Left ventricle myocardium inferior (tissue), 1 donor: ENCODE results near the gene SLC25A41. TPM values are rescaled to one million over a fixed set of nuclear protein-coding genes. Genes with fewer than 3 reads are reported as not detected.

Experiments
- DNase-seq: peaks from one replicate; pipeline ENCODE4 v3.0.0-alpha.2; 2020
- H3K27ac ChIP-seq: fragments of 200-600 bp; replicated peaks from 2 replicates; pipeline ENCODE4 v1.8.0; 2021
- H3K27me3 ChIP-seq: fragments of 200-600 bp; 2 replicates; pipeline ENCODE4 v1.8.0; 2021; ENCODE audit warnings: low read depth
- H3K36me3 ChIP-seq: fragments of 200-600 bp; 2 replicates; pipeline ENCODE4 v1.8.0; 2021
- H3K4me1 ChIP-seq: fragments of 200-600 bp; 2 replicates; pipeline ENCODE4 v1.8.0; 2021
- H3K4me3 ChIP-seq: fragments of 200-600 bp; 2 replicates; pipeline ENCODE4 v1.8.0; 2021; ENCODE audit warnings: mild to moderate bottlenecking, moderate library complexity
- H3K9me3 ChIP-seq: fragments of 200-600 bp; replicated peaks from 2 replicates; pipeline ENCODE4 v1.8.0; 2021
- CTCF ChIP-seq: fragments of 200-600 bp; IDR thresholded peaks from 2 replicates; pipeline ENCODE4 v1.8.0; 2021; ENCODE audit warnings: antibody characterized with exemption, mild to moderate bottlenecking, borderline replicate concordance
- intact Hi-C: fragments of 100-400 bp; cut with micrococcal nuclease; formaldehyde crosslinking; loops from one replicate; pipeline ENCODE4 v1.11.0; 2022
- long read RNA-seq: library from polyadenylated mRNA; unstranded; transcript quantifications from one replicate; pipeline ENCODE4 v2.0.0, GENCODE V29; 2021
- total RNA-seq: library from RNA; stranded (reverse); fragmentation: NEBNext Ultra II Directional; extraction: Animal tissue kit (Norgen Biotek cat#: 25700); gene quantifications from one replicate; pipeline ENCODE4 v1.2.1, GENCODE V29; 2021
- donor health status: DM: no; HTN: yes; CAD: no; lungs with severe emphysema.

Gene SLC25A41
- total RNA-seq = 0.16 TPM
- long read RNA-seq = 0 reads

- Histone ChIP-seq H3K4me1 (no peaks in the 10 kb centered on the region), H3K27me3 (no peaks in the 10 kb centered on the region), H3K27ac (no peak within 1 kb of the TSS), H3K36me3 (no peaks in the 10 kb centered on the region), H3K9me3 (no peaks in the 10 kb centered on the region), H3K4me3 (no peak within 1 kb of the TSS)
- intact Hi-C loops = no loop called here
- TF ChIP-seq CTCF = no peak
- no peak for DNase-seq
Measured at GRCh38 chr19:6433663-6434062, at the start of gene SLC25A41. Gene SLC25A41, minus strand, starts transcription at chr19:6433763. Its CDS starts 70 bp downstream, at chr19:6433693.

GRCh38 chr19:6483235-6483634, 49.7 kb upstream of the SLC25A41 start:
- peaks cover 54% of the 10 kb centered on the region for H3K27me3 ChIP-seq
- no peaks in the 10 kb centered on the region for H3K4me1 ChIP-seq
- no peaks in the 10 kb centered on the region for H3K36me3 ChIP-seq
- no peaks in the 10 kb centered on the region for H3K9me3 ChIP-seq
- DNase-seq = no peak
- no peak overlapping the region for H3K27ac ChIP-seq
- intact Hi-C loops = no loop called here
- H3K4me3 ChIP-seq = no peak overlapping the region
- no peak for TF ChIP-seq CTCF

- intact Hi-C loops = no loop called here
- no peaks in the 10 kb centered on the region for H3K9me3 ChIP-seq
- H3K4me3 ChIP-seq = no peak overlapping the region
- no peak for TF ChIP-seq CTCF
- H3K4me1 ChIP-seq = no peaks in the 10 kb centered on the region
- no peaks in the 10 kb centered on the region for H3K36me3 ChIP-seq
- H3K27ac ChIP-seq = no peak overlapping the region
- no peak for DNase-seq
- peaks cover 54% of the 10 kb centered on the region for H3K27me3 ChIP-seq
Measured at GRCh38 chr19:6482343-6482686, 48.8 kb upstream of the SLC25A41 start.

- DNase-seq = no peak
- H3K27me3 ChIP-seq = peaks cover 54% of the 10 kb centered on the region
- H3K36me3 ChIP-seq = no peaks in the 10 kb centered on the region
- TF ChIP-seq CTCF = peak; percentile 62
- H3K4me1 ChIP-seq = peaks cover under 1% of the 10 kb centered on the region
- no peak within 1 kb of the TSS for H3K27ac ChIP-seq
- peak within 1 kb of the TSS; percentile 44 for H3K4me3 ChIP-seq
- no peaks in the 10 kb centered on the region for H3K9me3 ChIP-seq
- intact Hi-C loops = no loop called here
Measured at GRCh38 chr19:6481541-6482342, 48.2 kb upstream of the SLC25A41 start, which contains the start of gene DENND1C. Gene DENND1C, minus strand, starts transcription at chr19:6481787. Its CDS starts 92 bp downstream, at chr19:6481695.

GRCh38 chr19:6480848-6481415, 47.4 kb upstream of the SLC25A41 start:
- intact Hi-C loops = no loop called here
- no peaks in the 10 kb centered on the region for H3K9me3 ChIP-seq
- peaks cover 55% of the 10 kb centered on the region for H3K27me3 ChIP-seq
- H3K4me3 ChIP-seq = peak overlapping the region; percentile 44
- peaks cover 9% of the 10 kb centered on the region for H3K4me1 ChIP-seq
- no peaks in the 10 kb centered on the region for H3K36me3 ChIP-seq
- H3K27ac ChIP-seq = no peak overlapping the region
- DNase-seq = no peak
- no peak for TF ChIP-seq CTCF
